Effector CD4-positive, alpha-beta T cell (primary cell): Measurements from ENCODE around the gene MET.

Experiments used
- DNase-seq: peaks from one replicate; pipeline ENCODE4 v3.0.0-alpha.2; 2020

The MET gene

DNA sequence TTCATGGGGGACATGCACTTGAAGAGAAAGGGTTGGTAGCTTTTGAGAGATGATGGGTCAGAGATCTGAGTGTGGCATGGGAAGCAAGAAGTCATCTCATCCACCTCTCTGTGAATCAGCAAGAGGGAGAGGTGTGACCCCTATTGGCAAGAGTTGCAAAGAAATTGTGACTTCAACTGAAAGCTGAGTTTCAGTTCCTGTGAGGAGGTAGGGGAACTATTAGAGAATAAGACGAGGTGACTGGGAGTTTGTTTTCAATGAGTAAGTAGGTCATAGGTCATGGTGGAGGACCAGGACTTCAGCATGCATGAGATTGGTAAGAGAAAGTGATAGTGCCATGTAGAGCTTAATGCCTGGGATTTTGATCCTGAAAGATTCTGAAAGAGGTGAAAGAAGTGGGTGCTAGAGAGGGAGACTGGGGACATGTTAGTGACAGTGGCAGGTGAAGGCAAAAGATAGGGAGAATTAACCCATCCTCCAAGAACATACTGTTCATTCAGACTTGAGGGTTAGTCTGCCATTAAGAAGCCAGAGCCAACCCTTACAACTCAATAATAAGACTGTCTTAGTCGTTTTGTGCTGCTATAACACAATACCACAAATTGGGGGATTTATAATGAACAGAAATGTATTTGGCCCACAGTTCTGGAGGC, 114.9 kb downstream of the MET start:
- DNase-seq, result no peak

DNA sequence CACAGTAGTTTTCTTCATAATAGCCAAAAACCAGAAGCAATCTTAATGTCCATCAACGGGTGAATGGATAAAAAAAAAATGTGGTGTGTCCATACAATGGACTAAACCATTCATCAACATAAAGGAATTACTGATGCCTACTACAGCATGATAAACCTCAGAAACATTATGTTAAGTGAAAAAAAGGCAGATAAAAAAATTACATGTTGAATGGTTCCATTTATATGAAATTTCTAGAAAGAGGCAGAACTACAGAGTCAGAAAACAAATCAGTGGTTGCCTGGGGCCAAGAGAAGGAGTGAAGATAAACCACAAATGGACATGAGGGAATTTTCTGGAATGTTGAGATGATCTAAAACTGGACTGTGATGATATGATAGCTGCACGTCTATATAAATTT, 115.9 kb downstream of the MET start:
- no peak for DNase-seq

GRCh38 chr7:116788572-116789197, 116.7 kb downstream of the MET start:
- no peak for DNase-seq

- no peak for DNase-seq
Measured at GRCh38 chr7:116790025-116790424, 118.0 kb downstream of the MET start.

DNA sequence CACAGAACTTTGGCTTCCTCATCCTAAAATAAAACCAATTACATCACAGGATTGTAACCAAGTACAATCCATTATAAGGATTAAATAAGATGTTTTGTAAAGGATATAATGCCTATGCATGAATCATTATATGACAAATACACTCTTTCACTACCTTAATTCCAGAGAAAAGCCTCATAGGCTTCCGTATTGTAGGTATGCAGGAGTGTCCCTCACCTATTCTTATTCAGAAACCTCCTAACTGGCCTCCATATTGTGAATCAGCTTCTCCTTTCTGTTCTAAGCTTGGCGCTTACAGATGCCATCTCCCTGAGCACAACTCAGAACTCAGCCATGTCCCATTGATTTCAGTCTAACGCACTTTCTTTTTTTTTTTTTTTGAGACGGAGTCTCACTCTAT, 120.8 kb downstream of the MET start:
- DNase-seq, result no peak

DNA sequence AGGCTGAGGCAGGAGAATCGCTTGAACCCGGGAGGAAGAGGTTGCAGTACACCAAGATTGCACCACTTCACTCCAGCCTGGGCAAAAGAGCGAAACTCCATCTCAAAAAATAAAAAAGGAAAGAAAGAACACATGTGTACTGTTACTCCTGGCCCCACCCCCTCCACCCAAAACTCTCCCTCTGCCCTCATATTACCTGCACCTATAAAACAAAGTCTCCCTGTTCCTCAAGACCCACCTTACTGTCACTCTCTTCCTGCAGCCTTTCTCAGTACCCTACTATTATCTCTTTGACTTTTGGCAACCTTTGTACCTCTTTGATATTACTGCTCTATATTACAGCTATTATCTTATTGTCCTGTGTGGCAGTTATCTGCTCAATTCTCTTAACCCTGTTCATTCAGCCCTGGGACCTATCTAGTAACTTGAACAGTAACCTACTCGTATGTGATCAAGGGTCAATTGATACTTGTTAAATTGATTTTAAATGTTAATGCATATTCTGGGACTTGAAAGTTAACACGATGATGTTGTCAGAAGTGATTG, 121.9 kb downstream of the MET start:
- no peak for DNase-seq

DNA sequence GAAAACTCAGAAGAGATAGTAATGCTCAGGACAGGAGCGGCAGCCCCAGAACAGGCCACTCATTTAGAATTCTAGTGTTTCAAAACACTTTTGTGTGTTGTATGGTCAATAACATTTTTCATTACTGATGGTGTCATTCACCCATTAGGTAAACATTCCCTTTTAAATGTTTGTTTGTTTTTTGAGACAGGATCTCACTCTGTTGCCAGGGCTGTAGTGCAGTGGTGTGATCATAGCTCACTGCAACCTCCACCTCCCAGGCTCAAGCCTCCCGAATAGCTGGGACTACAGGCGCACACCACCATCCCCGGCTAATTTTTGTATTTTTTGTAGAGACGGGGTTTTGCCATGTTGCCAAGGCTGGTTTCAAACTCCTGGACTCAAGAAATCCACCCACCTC, 124.5 kb downstream of the MET start:
- DNase-seq, result no peak

GRCh38 chr7:116797612-116798011, 125.6 kb downstream of the MET start:
- DNase-seq, result no peak

DNA sequence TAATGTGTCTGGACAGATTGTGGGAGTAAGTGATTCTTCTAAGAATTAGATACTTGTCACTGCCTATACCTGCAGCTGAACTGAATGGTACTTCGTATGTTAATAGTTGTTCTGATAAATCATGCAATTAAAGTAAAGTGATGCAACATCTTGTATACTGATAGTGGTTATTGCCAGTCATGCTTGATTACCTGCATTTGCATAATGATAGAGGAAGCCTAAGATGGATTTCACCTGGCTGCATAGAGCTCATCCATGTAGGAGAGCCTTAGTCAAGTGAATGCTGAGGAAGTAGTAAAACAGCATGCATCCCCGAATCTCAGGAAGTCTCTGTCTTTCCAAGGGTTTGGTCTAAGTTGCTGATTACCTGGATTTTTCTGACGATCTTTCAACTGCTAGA, 126.2 kb downstream of the MET start:
- DNase-seq, result no peak

GRCh38 chr7:116799916-116800315, 127.9 kb downstream of the MET start:
- DNase-seq, result no peak

GRCh38 chr7:116800594-116800993, 128.6 kb downstream of the MET start:
- DNase-seq, result no peak

GRCh38 chr7:116801092-116801710, 129.2 kb downstream of the MET start:
- no peak for DNase-seq

- DNase-seq, result no peak
Measured at GRCh38 chr7:116802144-116802745, 130.2 kb downstream of the MET start.

- DNase-seq, result no peak
Measured at GRCh38 chr7:116802746-116803152, 130.8 kb downstream of the MET start.

DNA sequence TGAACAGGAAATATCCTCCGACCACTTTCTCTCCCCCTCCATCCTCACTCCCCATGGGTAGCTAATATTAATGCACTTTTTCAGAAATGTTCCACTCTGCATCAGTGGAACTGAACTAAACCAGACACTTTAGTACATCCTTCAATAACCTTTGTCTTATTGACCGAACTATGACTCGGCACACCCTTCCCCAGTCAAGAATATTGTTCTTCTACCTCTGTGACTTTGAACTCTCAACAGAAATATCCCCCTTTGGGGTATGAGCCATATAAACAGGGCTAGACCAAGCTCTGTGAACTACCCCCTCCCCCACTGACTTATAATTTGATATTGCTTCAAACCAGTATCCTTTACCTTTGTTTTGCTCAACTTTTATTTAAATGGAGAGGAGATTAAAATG, 132.5 kb downstream of the MET start:
- DNase-seq, result no peak

- DNase-seq, result no peak
Measured at GRCh38 chr7:116805100-116805544, 133.1 kb downstream of the MET start.

DNA sequence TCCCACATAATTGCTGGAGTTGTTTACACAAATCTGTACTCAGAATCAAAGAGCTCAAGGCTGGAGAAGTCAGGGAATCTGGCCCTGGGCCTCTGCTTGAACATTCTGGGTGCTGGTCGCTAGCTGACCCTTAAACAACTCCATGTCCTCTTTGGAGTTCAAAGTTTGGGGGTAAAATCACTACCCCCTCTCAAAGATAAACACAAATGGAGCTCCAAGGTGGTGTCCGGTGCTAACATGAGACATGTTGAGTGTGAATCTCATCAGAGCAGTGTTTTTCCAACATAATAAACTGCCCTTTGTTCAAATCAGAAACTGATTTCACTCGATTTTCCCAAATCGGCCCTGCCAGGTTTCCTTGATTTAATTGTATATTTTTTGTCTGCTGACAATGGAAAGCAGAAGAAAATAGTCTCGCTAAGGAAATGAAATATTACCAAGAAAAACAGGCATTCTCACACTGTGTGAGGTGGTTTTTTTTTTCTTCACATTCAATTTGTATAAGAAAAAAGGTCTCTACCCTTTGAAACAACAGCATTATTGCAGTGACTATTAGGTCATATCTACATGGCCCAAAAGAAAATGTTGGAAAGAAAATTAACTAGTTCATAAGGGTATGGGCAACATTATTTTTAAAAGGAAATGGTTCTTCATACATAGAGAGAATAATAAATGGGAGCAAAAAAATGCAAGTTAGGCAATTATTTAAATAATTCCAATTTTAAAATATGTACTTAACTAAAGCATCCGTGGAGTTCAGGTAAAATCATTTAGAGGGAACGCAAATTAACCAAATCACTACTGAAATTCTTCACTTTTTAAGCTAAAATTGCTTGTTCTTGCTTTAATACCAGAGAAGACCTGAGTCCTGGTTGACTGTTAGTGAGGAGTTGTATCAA, 134.3 kb downstream of the MET start:
- DNase-seq, result no peak

DNA sequence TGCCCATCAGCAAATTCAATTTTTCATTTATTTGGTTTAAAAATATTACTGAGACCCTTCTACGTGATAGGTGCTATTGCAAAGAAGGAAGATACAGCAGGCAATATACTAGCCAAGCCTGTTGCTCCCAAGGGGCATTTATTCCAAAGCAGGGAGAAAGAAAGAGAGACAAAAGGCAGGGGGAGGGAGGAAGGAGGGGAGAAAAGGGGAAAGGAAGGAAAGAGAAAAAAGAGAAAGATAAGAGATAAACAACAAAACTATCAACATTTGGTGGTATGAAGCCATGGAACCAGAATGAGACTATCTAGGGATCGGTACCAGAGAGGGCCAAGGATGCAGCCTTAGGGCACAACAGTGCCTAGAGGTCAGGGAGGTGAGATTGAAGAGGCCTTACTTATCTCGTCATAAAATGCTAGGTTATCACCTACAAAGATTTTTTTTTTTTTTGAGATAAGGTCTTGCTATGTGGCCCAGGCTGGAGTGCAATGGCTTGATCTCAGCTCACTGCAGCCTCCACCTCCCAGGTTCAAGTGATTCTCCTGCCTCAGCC, 135.1 kb downstream of the MET start:
- DNase-seq, result no peak

DNA sequence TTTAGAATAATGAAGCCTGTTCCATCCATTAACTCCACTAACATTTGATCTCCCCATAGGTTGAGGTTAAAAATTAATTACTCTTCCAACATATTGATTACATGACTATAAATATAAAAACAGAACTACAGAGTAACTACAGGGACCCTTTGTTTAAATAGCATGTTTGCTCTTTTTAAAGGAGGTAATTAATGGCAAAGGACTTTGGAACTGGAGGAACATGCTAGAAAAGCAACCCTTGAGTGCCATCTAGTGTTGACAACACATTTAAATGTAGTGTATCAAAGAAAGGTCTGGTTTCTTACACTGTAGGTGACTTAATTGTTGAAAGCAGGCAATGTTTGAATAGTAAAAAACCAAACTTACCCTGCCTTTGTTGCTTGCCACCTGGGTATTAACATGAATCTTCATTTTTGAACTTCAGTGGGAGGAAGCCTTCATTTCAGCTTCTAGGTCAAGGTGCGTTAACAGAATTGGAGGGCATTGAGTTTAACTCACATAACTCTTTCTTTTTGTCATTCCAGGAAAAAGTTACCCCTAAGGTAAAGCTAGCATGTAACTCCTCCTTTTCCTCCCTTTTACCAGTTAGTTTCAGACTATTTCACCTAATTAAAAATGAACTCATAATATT, 137.8 kb downstream of the MET start:
- no peak for DNase-seq

- no peak for DNase-seq
Measured at GRCh38 chr7:116810267-116811116, 138.5 kb downstream of the MET start.

DNA sequence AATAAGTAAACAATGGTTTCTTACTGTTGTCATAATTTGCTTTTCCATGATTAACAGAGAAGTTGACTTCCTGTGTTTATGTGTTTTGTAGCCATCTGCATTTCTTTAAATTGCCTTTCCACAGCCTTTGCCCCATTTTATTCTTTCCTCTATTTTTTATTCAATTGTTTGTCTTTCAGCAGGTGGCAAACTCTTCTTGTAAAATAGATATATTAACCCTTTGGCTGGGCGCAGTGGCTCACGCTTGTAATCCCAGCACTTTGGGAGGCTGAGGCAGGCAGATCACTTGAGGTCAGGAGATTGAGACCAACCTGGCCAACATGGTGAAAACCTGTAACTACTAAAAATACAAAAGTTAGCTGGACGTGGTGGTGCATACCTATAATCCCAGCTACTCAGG, 139.8 kb downstream of the MET start:
- no peak for DNase-seq
